ENCODE results near the gene TENT4B. TPM values are rescaled to one million over a fixed set of nuclear protein-coding genes. Genes with fewer than 3 reads are reported as not detected.

The TENT4B gene
- total RNA-seq, 4 donors from 2014 or later, result 5.9 to 24.7 (median 12.7) TPM

DNA sequence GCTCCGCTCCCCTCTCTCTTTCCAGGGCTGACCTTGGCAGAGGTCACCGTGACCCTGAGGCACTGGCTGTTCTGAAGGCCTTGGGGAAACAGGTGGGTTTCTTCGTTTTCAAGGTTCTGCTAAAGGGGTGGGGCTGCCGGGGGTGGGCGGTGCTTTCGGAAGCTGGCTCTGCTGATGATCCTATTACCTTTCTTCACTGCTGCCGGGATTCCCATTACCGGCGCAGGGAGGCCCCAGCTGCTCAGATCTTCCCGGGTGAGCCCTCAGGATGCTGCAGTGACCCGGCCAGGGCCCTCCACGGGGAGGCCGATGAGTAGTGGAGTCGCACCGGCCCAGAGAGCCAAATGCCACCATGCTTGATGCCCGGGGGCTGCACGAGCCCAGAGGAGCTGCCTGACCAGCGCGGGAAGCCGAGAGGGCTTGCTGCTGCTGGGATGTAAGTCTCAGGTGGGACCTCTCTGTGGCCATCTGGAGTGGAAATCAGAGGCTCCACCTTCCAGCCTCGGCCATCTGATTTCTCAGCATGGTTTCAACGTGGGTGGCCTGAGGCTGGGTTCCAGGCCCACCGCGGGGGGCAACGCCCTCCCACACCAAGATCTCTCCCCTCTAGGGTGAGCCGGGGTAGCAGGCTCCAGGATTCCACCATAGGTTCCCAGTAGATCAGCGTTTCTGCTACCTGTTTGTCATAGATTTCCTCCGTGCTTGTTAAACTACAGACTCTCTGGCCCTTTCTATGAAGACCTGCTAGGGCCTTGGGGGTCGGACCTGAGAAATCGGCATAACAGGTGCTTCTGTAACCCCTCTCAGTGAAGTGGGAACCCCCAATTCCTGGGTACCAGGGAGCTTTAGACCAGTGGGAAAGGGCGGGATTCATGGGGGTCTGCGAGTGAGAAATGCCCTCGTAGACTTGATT, 91.7 kb downstream of the TENT4B start:
- Histone ChIP-seq H3K27ac (no peak overlapping the region), H3K36me3 (no peaks in the 10 kb centered on the region), H3K9me3 (no peaks in the 10 kb centered on the region), H3K4me3 (peak overlapping the region in 1 of 2 donors; percentile 46), H3K27me3 (no peaks in the 10 kb centered on the region), H3K4me1 (peaks cover 0 to 5% of the 10 kb centered on the region in 2 donors)
- DNase-seq, result no peak
- TF ChIP-seq POLR2A (IDR thresholded peaks at IDR 0.05), result no peak
- TF ChIP-seq, protein P1, sequence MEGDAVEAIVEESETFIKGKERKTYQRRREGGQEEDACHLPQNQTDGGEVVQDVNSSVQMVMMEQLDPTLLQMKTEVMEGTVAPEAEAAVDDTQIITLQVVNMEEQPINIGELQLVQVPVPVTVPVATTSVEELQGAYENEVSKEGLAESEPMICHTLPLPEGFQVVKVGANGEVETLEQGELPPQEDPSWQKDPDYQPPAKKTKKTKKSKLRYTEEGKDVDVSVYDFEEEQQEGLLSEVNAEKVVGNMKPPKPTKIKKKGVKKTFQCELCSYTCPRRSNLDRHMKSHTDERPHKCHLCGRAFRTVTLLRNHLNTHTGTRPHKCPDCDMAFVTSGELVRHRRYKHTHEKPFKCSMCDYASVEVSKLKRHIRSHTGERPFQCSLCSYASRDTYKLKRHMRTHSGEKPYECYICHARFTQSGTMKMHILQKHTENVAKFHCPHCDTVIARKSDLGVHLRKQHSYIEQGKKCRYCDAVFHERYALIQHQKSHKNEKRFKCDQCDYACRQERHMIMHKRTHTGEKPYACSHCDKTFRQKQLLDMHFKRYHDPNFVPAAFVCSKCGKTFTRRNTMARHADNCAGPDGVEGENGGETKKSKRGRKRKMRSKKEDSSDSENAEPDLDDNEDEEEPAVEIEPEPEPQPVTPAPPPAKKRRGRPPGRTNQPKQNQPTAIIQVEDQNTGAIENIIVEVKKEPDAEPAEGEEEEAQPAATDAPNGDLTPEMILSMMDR (IDR thresholded peaks at IDR 0.05), result no peak
- intact Hi-C loops (cut with DNase I; ENCODE audit: low total_unique reads), result no loop called here

DNA sequence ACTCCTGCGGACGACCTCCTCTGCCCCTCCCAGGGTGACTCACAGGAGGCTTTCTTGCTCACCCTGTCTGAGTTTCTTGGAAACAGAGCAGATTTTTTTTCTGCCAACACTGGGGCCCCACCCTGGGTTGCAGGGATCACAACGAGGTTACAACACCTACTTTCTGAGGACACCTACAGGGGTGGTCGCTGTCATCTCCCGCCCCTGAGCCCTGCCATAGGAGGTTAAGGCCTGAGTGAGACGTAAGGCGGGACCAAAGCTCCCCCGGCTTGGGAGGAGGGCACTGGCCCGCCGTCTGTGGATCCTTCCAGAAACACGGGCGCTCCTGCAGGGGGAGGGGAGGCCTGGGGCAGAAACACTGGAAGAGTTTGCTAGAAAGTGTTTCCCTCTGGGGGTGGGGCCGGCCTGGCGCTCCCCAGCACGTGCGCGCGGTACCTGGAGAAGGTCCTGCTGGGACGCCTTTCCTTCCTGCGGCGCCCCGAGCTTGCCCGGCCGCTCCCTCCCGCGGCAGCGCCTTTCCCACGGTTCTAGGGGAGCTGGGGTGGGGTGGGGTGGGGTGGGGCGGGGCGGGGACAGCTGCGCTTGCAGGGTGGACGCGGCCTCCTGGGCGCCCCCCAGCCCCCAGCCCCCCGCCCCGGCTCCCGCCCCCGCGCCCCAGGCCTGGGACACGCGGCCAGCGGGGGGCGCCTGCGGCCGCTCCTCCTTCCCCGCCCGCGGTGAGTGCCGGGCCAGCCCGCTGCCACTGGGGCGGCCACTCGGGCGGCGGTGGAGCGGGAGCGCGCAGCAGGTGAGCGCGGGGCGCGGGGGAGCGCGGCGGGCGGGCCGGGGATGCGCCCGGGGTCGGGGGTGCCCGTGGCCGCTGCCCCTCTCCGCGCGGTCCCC, 92.6 kb downstream of the TENT4B start:
- intact Hi-C loops (cut with DNase I; ENCODE audit: low total_unique reads), result no loop called here
- TF ChIP-seq POLR2A (IDR thresholded peaks at IDR 0.05), result no peak
- TF ChIP-seq, protein P1 (IDR thresholded peaks at IDR 0.05), result peak in 3 of 4 experiments; percentile 26 to 44 (median 33)
- no peak for DNase-seq
- H3K27me3 ChIP-seq, result no peaks in the 10 kb centered on the region
- H3K4me3 ChIP-seq, result peak overlapping the region; percentile 38 to 46
- peaks cover 0 to 5% of the 10 kb centered on the region in 2 donors for H3K4me1 ChIP-seq
- H3K36me3 ChIP-seq, result no peaks in the 10 kb centered on the region
- no peak overlapping the region for H3K27ac ChIP-seq
- H3K9me3 ChIP-seq, result no peaks in the 10 kb centered on the region

DNA sequence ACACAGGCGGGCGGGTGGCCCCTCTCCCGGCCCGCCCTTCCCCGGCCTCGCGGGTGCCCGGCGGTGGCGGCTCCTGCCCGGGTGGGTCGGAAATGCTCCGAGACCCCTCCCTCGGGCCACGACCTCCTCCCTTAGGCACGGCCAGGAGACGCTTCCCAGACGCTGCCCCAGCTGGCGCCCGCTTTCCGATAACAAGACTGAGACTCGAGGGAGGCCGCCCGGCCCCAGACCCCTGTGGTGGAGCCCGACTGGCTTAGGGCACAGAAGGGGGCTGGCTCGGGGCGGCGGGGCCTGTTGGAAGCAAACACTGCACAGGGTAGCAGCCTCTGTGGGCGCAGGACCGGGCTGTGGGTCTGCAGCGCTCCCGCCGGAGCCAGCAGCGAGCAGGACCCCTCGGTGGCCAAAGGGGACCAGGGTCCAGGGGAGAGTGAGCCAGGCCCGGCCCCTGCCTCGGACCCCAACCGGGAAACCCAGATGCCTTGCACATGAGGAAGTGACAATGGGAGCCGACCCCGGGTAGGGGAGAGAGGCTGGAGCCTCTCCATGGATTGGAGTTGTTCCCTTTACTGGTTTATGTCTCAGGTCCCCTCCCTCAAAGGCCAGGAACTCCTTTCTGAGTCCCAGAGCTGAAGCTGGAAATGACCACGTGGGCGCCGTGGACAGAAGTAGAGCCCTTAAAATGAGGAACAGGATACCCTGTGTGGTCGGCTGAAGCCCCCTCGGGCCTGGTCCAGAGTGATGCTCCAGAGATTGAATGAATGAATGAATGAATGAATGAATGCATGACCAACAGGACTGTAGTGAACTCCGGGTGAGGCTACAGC, 93.4 kb downstream of the TENT4B start:
- no peak overlapping the region for H3K27ac ChIP-seq
- H3K36me3 ChIP-seq, result no peaks in the 10 kb centered on the region
- H3K9me3 ChIP-seq, result no peaks in the 10 kb centered on the region
- intact Hi-C loops (cut with DNase I; ENCODE audit: low total_unique reads), result no loop called here
- peaks cover 0 to 5% of the 10 kb centered on the region in 2 donors for H3K4me1 ChIP-seq
- TF ChIP-seq, protein P1 (IDR thresholded peaks at IDR 0.05), result no peak
- no peak for TF ChIP-seq POLR2A (IDR thresholded peaks at IDR 0.05)
- H3K27me3 ChIP-seq, result no peaks in the 10 kb centered on the region
- DNase-seq, result no peak
- H3K4me3 ChIP-seq, result peak overlapping the region; percentile 38 to 46

DNA sequence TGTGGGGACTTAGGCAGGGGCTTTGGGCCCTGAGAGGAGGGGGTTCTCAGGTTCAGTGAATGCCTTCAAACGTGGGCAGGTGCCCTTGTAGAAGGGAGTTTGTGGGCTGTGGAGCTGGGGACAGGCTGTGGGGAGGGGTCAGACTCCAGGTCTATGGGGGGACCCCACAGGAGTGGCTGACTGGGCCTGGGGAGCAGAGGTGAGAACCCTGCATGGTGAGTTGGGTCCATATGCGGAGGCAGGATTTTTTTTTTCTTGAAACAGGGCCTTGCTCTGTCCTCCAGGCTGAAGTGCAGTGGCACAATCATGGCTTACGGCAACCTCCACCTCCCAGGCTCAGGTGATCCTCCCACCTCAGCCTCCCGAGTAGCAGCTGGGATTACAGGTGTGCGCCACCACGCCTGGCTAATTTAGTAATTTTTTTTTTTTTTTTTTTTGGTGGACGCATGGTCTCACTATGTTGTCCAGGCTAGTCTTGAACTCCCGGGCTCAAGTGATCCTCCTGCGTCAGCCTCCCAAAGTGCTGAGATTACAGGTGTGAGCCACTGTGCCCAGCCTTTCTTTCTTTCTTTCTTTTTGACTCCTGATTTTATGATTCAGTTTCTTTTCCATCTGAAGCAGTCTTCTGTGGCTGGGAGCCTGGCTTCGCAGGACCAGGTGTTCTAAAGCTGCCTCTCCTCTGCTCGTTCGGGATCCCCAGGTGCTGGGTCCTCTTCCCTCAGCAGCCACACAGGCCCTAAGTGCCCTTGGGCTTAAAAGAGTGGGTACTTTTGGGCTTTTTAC, 94.2 kb downstream of the TENT4B start:
- no peaks in the 10 kb centered on the region for H3K9me3 ChIP-seq
- no peak for TF ChIP-seq POLR2A (IDR thresholded peaks at IDR 0.05)
- TF ChIP-seq, protein P1 (IDR thresholded peaks at IDR 0.05), result no peak
- H3K27ac ChIP-seq, result no peak overlapping the region
- no peak overlapping the region for H3K4me3 ChIP-seq
- no peaks in the 10 kb centered on the region for H3K27me3 ChIP-seq
- DNase-seq, result no peak
- no peaks in the 10 kb centered on the region for H3K36me3 ChIP-seq
- intact Hi-C loops (cut with DNase I; ENCODE audit: low total_unique reads), result no loop called here
- peaks cover 0 to 5% of the 10 kb centered on the region in 2 donors for H3K4me1 ChIP-seq
